Naive thymus-derived CD8-positive, alpha-beta T cell (primary cell): ENCODE data around the gene MAP4K5. TPM values are rescaled to one million over a fixed set of nuclear protein-coding genes. Genes with fewer than 3 reads are reported as not detected.
A peak's percentile ranks its signal among the peaks of the same experiment; 100 is the strongest.

Source experiments
- ATAC-seq, 2 donors: fragments of 150-1000 bp; cut with Tn5 transposase in 1 of 2; sonication (Bioruptor Pico), chemical (Tn5 transposase) in 1 of 2; 1 replicate in 1 of 2; 2 replicates in 1 of 2; pipeline ENCODE4 v1.10.0; 2021; ENCODE audit warnings: mild to moderate bottlenecking in 2 of 2, moderate library complexity in 2 of 2
- POLR2A ChIA-PET: fragments of 350-600 bp; sonication (Branson Sonifier 250); formaldehyde crosslinking; loops from one replicate; lab custom pipeline; 2021; ENCODE audit warnings: antibody characterized with exemption; lab: Charles Lee
- DNase-seq, 10 donors: peaks; one replicate each; pipeline versions ENCODE4 v3.0.0 to v3.0.0-alpha.2; 2020 to 2022
- H3K27ac Mint-ChIP-seq, 10 donors: one replicate each; pipeline ENCODE4 v1.8.0; 2020 to 2022; ENCODE audit warnings: mild to moderate bottlenecking in 10 of 10, mixed read lengths in 10 of 10, moderate library complexity in 4 of 10, inconsistent platforms in 1 of 10
- H3K27me3 Mint-ChIP-seq, 5 donors: one replicate each; pipeline ENCODE4 v1.8.0; 2021 to 2022; ENCODE audit warnings: mixed read lengths in 5 of 5
- H3K36me3 Mint-ChIP-seq, 3 donors: one replicate each; pipeline ENCODE4 v1.8.0; 2020 to 2022; ENCODE audit warnings: mixed read lengths in 3 of 3, mild to moderate bottlenecking in 2 of 3, inconsistent platforms in 1 of 3
- H3K4me1 Mint-ChIP-seq, 4 donors: one replicate each; pipeline ENCODE4 v1.8.0; 2021 to 2022; ENCODE audit warnings: mixed read lengths in 4 of 4
- H3K4me3 Mint-ChIP-seq, 10 donors: one replicate each; pipeline ENCODE4 v1.8.0; 2020 to 2022; ENCODE audit warnings: mild to moderate bottlenecking in 10 of 10, mixed read lengths in 10 of 10, moderate library complexity in 6 of 10, inconsistent platforms in 1 of 10
- H3K9me3 Mint-ChIP-seq, 9 donors: one replicate each; pipeline ENCODE4 v1.8.0; 2020 to 2022; ENCODE audit warnings: mixed read lengths in 9 of 9, mild to moderate bottlenecking in 3 of 9, inconsistent platforms in 1 of 9, moderate library complexity in 1 of 9
- polyA plus RNA-seq, 3 donors: library from polyadenylated mRNA; unstranded; fragments of 300-500 nt; fragmentation: Illumina TruSeq; gene quantifications; one replicate each; pipeline ENCODE4 v1.2.3, GENCODE V29; 2021
- total RNA-seq, 8 experiments: library from RNA in 2 of 8; stranded (reverse) in 2 of 8; gene quantifications; one replicate each; pipeline ENCODE4 v1.2.3 and lab custom pipeline; 2021 to 2026

Gene MAP4K5
- total and polyA plus RNA-seq, 5 experiments from 2014 or later: 12.1 to 55.5 (median 20.4) TPM

DNA sequence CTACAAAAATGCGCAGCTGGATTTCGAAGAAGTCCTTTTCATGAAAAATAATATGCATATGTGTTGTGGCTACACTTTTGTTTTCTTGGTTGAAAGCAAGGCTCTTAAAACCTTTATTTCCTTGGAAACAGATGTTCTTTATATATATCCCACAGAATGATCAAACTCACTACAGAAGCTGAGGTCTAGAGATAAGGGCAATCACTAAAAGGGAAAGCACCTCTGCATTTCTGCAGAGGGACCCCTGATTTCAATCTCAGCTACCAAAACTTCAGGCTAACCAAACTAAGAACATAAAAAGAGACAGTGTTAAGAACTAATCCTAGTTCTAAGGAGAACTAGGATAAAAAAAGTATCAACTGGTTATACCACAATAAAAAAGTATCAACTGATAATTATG, 70.3 kb downstream of the MAP4K5 start:
- H3K27me3 Mint-ChIP-seq: no peaks in the 10 kb centered on the region
- no peak for DNase-seq
- no peaks in the 10 kb centered on the region for H3K9me3 Mint-ChIP-seq
- H3K4me3 Mint-ChIP-seq: no peak overlapping the region
- peaks cover 4 to 37% (median 19%) of the 10 kb centered on the region in 3 donors for H3K36me3 Mint-ChIP-seq
- no peak for ATAC-seq
- peaks cover 0 to 3% (median 0%) of the 10 kb centered on the region in 4 donors for H3K4me1 Mint-ChIP-seq
- H3K27ac Mint-ChIP-seq: no peak overlapping the region
- POLR2A ChIA-PET: no interaction called here

DNA sequence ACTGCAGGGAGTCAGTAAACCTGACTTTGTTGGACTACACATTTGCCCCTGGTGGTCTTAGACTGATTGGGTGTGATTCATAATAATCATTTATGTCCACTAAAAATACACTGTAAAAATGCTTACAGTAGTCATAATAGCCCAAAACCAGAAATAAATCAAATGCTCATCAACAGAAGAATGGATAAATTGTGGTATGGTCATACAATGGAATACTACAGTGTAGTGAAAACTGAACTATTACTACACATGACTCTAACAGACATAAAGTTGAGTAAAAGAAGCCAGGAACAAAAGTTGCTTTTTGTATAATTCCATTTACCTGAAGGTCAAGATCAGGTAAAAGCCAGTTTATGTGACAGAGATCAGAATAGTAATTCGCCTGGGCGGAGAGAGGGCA, 78.5 kb downstream of the MAP4K5 start:
- no peak overlapping the region for H3K4me3 Mint-ChIP-seq
- H3K9me3 Mint-ChIP-seq: peaks cover 0 to 7% (median 2%) of the 10 kb centered on the region in 9 donors
- ATAC-seq: no peak
- H3K27me3 Mint-ChIP-seq: no peaks in the 10 kb centered on the region
- peak overlapping the region in 1 of 10 donors; percentile 42 for H3K27ac Mint-ChIP-seq
- POLR2A ChIA-PET: no interaction called here
- H3K36me3 Mint-ChIP-seq: peaks cover 33 to 63% (median 58%) of the 10 kb centered on the region in 3 donors
- no peak for DNase-seq
- H3K4me1 Mint-ChIP-seq: peaks cover 0 to 2% (median 0%) of the 10 kb centered on the region in 4 donors

DNA sequence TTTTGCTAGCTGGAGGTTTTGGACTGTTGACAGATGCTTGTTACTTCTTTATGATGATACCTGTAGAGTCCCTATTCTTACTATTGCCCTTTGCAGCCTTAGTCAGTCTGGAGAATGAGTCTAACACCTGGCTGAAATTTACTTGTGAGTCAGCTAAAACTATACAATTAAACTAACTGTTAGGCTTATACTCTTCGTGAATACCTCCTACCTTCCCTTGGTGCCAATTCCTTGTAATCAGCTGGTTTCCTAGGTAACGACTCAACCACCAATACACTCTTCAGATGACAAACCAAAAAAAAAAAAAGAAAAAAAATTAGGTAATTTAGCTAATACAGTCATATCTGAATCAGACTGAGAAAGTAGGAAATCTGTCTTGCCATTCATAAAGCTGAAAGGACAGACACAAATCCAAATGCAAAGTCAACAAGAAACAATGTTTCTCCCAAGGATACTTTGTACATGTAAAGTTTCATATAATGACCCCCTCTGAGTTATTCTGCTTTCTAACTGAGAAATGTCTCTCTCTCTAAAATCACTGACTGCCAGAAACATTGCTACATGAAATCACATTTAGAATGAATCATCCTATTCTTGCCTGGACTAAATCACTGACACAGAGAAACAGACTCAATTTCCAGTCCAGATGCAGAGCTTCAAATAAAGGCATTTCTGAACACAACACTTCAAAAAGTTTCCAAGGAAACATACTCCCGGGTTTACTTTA, 79.2 kb downstream of the MAP4K5 start:
- no peak for ATAC-seq
- no peaks in the 10 kb centered on the region for H3K27me3 Mint-ChIP-seq
- DNase-seq: no peak
- H3K4me3 Mint-ChIP-seq: no peak overlapping the region
- peaks cover 0 to 2% (median 0%) of the 10 kb centered on the region in 4 donors for H3K4me1 Mint-ChIP-seq
- H3K9me3 Mint-ChIP-seq: peaks cover 0 to 7% (median 2%) of the 10 kb centered on the region in 9 donors
- H3K27ac Mint-ChIP-seq: peak overlapping the region in 1 of 10 donors; percentile 42
- H3K36me3 Mint-ChIP-seq: peaks cover 33 to 66% (median 60%) of the 10 kb centered on the region in 3 donors
- POLR2A ChIA-PET: no interaction called here

DNA sequence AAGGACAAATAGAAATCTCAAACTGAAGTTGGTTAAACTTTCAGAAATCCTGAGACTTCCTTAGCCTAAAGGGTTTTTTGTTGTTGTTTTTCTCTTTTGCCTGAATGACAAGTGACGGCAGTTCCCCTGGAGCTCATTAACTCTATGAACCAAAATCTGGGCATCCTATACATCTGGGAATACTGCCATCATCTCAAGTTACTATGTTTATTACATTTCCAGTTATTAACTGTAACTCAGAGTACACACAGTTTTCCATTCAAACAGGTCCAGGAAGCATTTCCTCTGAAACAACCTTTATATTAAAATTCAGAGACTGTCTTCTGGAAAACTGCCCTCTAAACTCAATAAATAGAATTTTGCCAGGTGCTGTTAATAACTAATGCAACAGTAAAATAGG, 80.1 kb downstream of the MAP4K5 start:
- ATAC-seq (no peak), DNase-seq (no peak)
- H3K27ac Mint-ChIP-seq: no peak overlapping the region
- peaks cover 0 to 2% (median 0%) of the 10 kb centered on the region in 4 donors for H3K4me1 Mint-ChIP-seq
- H3K36me3 Mint-ChIP-seq: peaks cover 33 to 73% (median 60%) of the 10 kb centered on the region in 3 donors
- H3K27me3 Mint-ChIP-seq: no peaks in the 10 kb centered on the region
- H3K9me3 Mint-ChIP-seq: peaks cover 0 to 7% (median 2%) of the 10 kb centered on the region in 9 donors
- POLR2A ChIA-PET: no interaction called here
- no peak overlapping the region for H3K4me3 Mint-ChIP-seq

DNA sequence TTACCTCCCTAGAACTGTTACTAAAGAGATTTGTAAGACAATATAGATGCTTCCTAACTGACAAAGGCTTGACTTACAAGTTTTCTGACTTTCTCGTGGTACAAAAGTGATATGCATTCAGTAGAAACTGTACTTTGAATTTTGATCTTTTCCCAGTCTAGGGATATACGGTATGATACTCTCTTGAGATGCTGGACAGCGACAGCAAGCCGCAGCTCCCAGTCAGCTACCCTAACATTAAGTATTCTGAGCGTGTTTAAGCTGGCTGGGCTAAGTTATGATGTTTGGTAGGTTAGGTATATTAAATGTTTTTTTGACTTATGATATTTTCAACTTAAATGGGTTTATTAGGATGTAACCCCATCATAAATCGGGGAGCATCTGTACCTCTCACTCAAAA, 80.5 kb downstream of the MAP4K5 start:
- POLR2A ChIA-PET: no interaction called here
- Mint-ChIP-seq H3K9me3 (peaks cover 0 to 7% (median 2%) of the 10 kb centered on the region in 9 donors), H3K36me3 (peaks cover 33 to 75% (median 60%) of the 10 kb centered on the region in 3 donors), H3K27me3 (no peaks in the 10 kb centered on the region), H3K4me3 (no peak overlapping the region), H3K27ac (no peak overlapping the region), H3K4me1 (peaks cover 0 to 2% (median 0%) of the 10 kb centered on the region in 4 donors)
- no peak for ATAC-seq
- DNase-seq: no peak

DNA sequence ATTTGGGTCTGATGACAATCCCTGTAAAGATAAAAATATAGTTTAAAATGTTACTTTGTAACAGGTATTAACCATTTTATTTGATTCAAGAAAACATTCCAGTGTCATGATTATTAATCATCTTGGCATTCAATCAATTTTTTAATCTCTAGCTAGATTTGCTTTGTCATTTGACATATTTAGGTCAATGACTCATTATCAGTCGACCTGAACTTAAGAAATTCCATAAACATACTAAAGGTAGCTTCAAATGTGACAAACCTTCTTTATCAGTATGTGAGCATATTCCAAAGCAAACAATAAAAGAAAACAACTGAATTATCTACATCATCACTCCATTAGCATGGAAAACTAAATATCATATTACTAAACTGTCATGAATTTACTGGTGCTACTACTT, 84.9 kb downstream of the MAP4K5 start:
- H3K9me3 Mint-ChIP-seq: peaks cover 0 to 7% (median 2%) of the 10 kb centered on the region in 9 donors
- ATAC-seq: no peak
- peak overlapping the region in 1 of 10 donors; percentile 14 for H3K27ac Mint-ChIP-seq
- POLR2A ChIA-PET: no interaction called here
- H3K27me3 Mint-ChIP-seq: no peaks in the 10 kb centered on the region
- H3K36me3 Mint-ChIP-seq: peaks cover 23 to 73% (median 49%) of the 10 kb centered on the region in 3 donors
- no peak for DNase-seq
- H3K4me1 Mint-ChIP-seq: peaks cover 0 to 2% (median 0%) of the 10 kb centered on the region in 4 donors
- no peak overlapping the region for H3K4me3 Mint-ChIP-seq

DNA sequence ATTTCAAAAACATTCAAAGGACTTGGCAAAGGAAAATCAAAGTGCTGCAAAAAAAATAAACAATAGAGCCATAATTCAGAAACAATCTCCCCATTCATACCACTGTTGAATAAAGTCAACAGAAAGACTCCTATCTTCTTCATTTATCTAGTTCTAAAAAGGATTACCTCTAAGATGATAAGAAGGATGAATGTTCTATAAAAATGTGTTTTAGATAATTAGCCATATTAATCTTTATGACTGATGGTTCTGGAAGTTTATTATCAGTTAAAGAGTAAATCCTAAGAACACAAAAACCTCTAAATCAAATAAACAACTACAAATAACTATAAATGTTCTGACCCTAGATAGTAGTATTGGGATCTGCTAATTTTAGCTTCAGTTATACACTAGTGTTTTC, 97.8 kb downstream of the MAP4K5 start:
- no peak for DNase-seq
- H3K9me3 Mint-ChIP-seq: peaks cover 0 to 9% (median 1%) of the 10 kb centered on the region in 9 donors
- peaks cover 13 to 71% (median 41%) of the 10 kb centered on the region in 3 donors for H3K36me3 Mint-ChIP-seq
- no peak for ATAC-seq
- H3K4me3 Mint-ChIP-seq: no peak overlapping the region
- H3K4me1 Mint-ChIP-seq: no peaks in the 10 kb centered on the region
- H3K27ac Mint-ChIP-seq: no peak overlapping the region
- no peaks in the 10 kb centered on the region for H3K27me3 Mint-ChIP-seq
- POLR2A ChIA-PET: no interaction called here

DNA sequence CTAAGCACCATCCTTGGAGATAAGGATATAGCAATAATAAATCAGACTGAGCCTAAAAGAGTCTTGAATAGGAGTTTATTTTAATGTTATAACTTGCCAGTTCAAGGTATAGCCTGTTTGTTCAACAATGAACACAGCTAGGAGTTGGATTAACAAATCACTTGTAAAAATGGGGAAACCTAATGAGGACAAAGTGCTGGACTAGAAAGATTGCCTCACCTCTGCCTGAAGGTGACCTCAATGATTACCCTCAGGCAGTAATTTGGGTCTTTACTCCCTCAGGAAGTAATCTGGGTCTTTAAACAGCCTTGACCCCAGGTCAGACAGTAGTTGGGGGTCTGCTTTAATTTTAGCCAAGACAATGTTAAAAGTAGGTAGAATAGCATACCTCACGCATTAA, 100.2 kb downstream of the MAP4K5 start:
- POLR2A ChIA-PET: no interaction called here

DNA sequence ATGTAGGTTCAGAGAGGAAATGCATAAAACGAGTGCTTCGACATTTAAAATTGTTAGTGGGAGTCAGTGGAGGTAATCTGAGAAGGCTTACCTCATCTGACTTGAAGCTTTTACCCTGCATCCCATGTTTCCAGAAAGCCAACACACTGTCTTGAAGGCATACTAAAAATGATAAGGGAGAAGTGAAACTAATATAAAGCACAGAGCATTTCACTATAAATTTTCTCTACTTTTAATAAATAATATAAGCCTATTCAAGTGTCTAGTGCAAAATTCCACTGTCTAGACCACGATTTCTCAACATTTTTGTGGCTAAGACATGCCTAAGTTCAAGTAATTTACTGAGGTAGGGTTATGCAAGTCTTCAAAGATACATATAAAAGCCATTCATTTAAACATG, 106.6 kb downstream of the MAP4K5 start:
- Mint-ChIP-seq H3K27me3 (no peaks in the 10 kb centered on the region), H3K4me3 (no peak overlapping the region), H3K27ac (no peak overlapping the region), H3K9me3 (no peaks in the 10 kb centered on the region), H3K36me3 (peaks cover 0 to 55% (median 25%) of the 10 kb centered on the region in 3 donors), H3K4me1 (no peaks in the 10 kb centered on the region)
- no peak for DNase-seq
- no peak for ATAC-seq
- POLR2A ChIA-PET: no interaction called here

More for the DNA sequence above, 100.2 kb downstream of the MAP4K5 start:
- DNase-seq (no peak), ATAC-seq (no peak)
- H3K36me3 Mint-ChIP-seq: peaks cover 5 to 68% (median 36%) of the 10 kb centered on the region in 3 donors
- no peak overlapping the region for H3K27ac Mint-ChIP-seq
- no peak overlapping the region for H3K4me3 Mint-ChIP-seq
- H3K27me3 Mint-ChIP-seq: no peaks in the 10 kb centered on the region
- peaks cover 0 to 5% (median 0%) of the 10 kb centered on the region in 9 donors for H3K9me3 Mint-ChIP-seq
- no peaks in the 10 kb centered on the region for H3K4me1 Mint-ChIP-seq

DNA sequence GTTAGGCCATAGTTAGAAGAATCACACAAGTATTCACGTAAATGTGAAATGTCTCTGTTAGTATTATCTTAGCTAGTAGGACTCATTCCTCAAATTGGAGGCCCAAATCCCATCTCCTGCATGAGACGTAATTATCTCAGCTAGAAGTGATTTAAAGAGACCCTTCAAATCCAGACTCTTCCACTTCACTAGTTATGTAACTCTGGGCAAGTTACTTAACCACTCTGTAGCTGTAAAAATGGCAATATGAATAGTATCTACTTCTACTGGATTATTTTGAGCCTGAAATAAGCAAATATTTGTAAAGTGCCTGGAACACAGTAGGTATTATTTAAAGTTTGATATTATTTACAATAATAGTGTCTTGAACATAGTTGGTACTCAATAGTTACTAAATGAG, 107.3 kb downstream of the MAP4K5 start:
- POLR2A ChIA-PET: no interaction called here

DNA sequence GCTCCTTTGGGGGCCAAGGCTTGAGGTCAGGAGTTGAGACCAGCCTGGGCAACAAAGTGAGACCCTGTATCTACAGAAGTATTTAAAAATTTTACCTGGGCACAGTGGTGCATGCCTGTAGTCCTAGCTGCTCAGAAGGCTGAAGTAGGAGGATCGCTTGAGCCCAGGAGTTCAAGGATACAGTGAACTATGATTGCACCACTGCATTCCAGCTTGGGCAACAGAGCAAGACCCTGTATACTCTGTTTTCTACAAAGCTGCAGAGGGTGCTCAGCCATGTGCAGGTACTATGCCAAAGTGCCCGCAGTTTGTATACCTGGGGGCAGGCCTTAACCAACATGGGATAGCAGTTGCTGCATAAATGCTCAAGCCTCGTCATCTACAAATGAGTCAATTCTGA, 108.8 kb downstream of the MAP4K5 start:
- Mint-ChIP-seq H3K27me3 (no peaks in the 10 kb centered on the region), H3K9me3 (no peaks in the 10 kb centered on the region), H3K27ac (no peak overlapping the region), H3K4me1 (no peaks in the 10 kb centered on the region), H3K36me3 (peaks cover 5 to 71% (median 40%) of the 10 kb centered on the region in 3 donors), H3K4me3 (no peak overlapping the region)
- DNase-seq: no peak
- no peak for ATAC-seq
- POLR2A ChIA-PET: no interaction called here

More for the DNA sequence above, 107.3 kb downstream of the MAP4K5 start:
- H3K9me3 Mint-ChIP-seq: no peaks in the 10 kb centered on the region
- no peak overlapping the region for H3K27ac Mint-ChIP-seq
- no peak overlapping the region for H3K4me3 Mint-ChIP-seq
- peaks cover 0 to 61% (median 29%) of the 10 kb centered on the region in 3 donors for H3K36me3 Mint-ChIP-seq
- DNase-seq (no peak), ATAC-seq (no peak)
- H3K4me1 Mint-ChIP-seq: no peaks in the 10 kb centered on the region
- H3K27me3 Mint-ChIP-seq: no peaks in the 10 kb centered on the region

DNA sequence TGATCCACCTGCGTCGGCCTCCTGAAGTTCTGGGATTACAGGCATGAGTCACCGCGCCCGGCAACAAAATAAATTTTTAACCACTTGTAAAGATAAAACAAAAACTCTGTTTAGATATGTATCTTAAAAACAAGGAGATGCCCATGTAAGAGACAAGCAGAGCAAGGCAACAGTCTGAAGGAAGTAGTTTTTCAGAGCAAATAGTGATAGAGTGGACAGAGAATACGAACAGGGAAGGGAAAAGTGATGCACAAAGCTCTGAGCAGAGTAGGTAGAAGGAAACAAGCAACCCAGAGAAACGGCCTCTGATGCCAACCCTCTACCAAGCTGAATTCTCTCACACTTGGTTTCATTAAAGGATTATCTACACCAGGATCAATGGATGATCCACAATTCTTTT, 110.9 kb downstream of the MAP4K5 start:
- no peaks in the 10 kb centered on the region for H3K4me1 Mint-ChIP-seq
- no peak for ATAC-seq
- no peaks in the 10 kb centered on the region for H3K27me3 Mint-ChIP-seq
- no peak for DNase-seq
- H3K36me3 Mint-ChIP-seq: peaks cover 18 to 79% (median 51%) of the 10 kb centered on the region in 3 donors
- no peak overlapping the region for H3K4me3 Mint-ChIP-seq
- POLR2A ChIA-PET: no interaction called here
- no peak overlapping the region for H3K27ac Mint-ChIP-seq
- H3K9me3 Mint-ChIP-seq: peaks cover 0 to 6% (median 0%) of the 10 kb centered on the region in 9 donors

DNA sequence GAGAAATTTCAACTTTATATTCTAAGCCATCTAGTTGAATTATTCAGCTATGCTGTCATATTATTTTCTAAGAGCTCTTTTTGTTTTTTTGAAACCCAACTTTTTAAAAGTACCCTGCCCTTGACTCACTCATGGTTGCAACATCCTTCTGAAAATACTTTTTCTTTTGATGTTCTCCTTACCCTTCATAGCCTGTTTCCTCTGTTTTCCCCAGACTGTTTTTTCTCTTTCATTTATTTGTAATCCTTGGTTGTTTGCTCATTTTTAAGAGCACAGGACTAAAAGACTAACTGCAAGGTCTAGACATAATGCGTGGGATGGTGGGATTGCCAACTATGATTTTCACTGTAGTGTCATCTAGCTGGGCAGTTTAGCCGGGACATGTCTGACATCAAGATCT, 114.5 kb downstream of the MAP4K5 start:
- Mint-ChIP-seq H3K27ac (no peak overlapping the region), H3K36me3 (peaks cover 34 to 73% (median 60%) of the 10 kb centered on the region in 3 donors), H3K4me3 (no peak overlapping the region), H3K9me3 (peaks cover 3 to 23% (median 5%) of the 10 kb centered on the region in 9 donors), H3K4me1 (no peaks in the 10 kb centered on the region), H3K27me3 (no peaks in the 10 kb centered on the region)
- ATAC-seq (no peak), DNase-seq (no peak)
- POLR2A ChIA-PET: interaction anchor here (0.7 kb wide), 1 partner anchor 72 kb away, joined by 3 read pairs; no protein-coding TSS in a partner anchor
